Measurements from ENCODE around the gene BGN. TPM values are rescaled to one million over a fixed set of nuclear protein-coding genes. Genes with fewer than 3 reads are reported as not detected.

BGN gene
- total RNA-seq, 1 experiment from 2014 or later: 0.37 TPM

GRCh38 chrX:153457827-153458466 is 36.8 kb upstream of the BGN start:
- H2AFZ ChIP-seq (ENCODE audit: low read depth, low read length, poor library complexity, severe bottlenecking): no peak overlapping the region
- no peaks in the 10 kb centered on the region for H3K27me3 ChIP-seq (ENCODE audit: insufficient read depth, low read length)
- POLR2A ChIA-PET: no interaction called here
- RAD21 ChIA-PET (ENCODE audit: low non-redundant PET in 1 of 2, low total read pairs in 2 of 2, uncharacterized antibody in 2 of 2, unreplicated experiment in 2 of 2): no interaction called here
- no peaks in the 10 kb centered on the region for H3K79me2 ChIP-seq (ENCODE audit: insufficient read depth, low read length)
- H3K27ac ChIP-seq (ENCODE audit: low read depth, low read length): no peak overlapping the region
- no peak for ATAC-seq
- no peaks in the 10 kb centered on the region for H3K9me3 ChIP-seq (ENCODE audit: control insufficient read depth in 1 of 2, insufficient read depth in 1 of 2, low read depth in 1 of 2, low read length in 2 of 2)
- no peak overlapping the region for H3K9ac ChIP-seq (ENCODE audit: low read length)
- BruUV-seq (replicated peaks): no TSS peak
- H4K20me1 ChIP-seq (ENCODE audit: insufficient read depth): no peaks in the 10 kb centered on the region
- 0 out of 4 replicates have a peak, but pooled peaks cover 0 to 3% of the 10 kb centered on the region in 2 experiments for H3K36me3 ChIP-seq (ENCODE audit: control insufficient read depth in 1 of 2, insufficient read depth in 2 of 2, low read length in 2 of 2)
- no peaks in the 10 kb centered on the region for H3K4me1 ChIP-seq (ENCODE audit: control insufficient read depth in 1 of 2, insufficient read depth in 2 of 2, low read length in 2 of 2)
- CTCF ChIA-PET: no interaction called here
- DNase-seq (ENCODE audit: low read depth, low spot score): no peak
- intact Hi-C loops (cut with micrococcal nuclease): no loop called here
- TF ChIP-seq, protein P1, sequence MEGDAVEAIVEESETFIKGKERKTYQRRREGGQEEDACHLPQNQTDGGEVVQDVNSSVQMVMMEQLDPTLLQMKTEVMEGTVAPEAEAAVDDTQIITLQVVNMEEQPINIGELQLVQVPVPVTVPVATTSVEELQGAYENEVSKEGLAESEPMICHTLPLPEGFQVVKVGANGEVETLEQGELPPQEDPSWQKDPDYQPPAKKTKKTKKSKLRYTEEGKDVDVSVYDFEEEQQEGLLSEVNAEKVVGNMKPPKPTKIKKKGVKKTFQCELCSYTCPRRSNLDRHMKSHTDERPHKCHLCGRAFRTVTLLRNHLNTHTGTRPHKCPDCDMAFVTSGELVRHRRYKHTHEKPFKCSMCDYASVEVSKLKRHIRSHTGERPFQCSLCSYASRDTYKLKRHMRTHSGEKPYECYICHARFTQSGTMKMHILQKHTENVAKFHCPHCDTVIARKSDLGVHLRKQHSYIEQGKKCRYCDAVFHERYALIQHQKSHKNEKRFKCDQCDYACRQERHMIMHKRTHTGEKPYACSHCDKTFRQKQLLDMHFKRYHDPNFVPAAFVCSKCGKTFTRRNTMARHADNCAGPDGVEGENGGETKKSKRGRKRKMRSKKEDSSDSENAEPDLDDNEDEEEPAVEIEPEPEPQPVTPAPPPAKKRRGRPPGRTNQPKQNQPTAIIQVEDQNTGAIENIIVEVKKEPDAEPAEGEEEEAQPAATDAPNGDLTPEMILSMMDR (IDR thresholded peaks at IDR 0.05 in 2 of 3, conservative IDR thresholded peaks at IDR 0.05 in 1 of 3; ENCODE audit: borderline replicate concordance in 1 of 3, insufficient read depth in 1 of 3, low read depth in 2 of 3, low read length in 2 of 3): no peak
- TF ChIP-seq POLR2A (IDR thresholded peaks at IDR 0.05; ENCODE audit: borderline replicate concordance, extremely low read depth, insufficient read depth, insufficient read length): no peak
- no peak for TF ChIP-seq SRF (IDR thresholded peaks at IDR 0.05; ENCODE audit: low read depth)
- TF ChIP-seq FOSL1 (IDR thresholded peaks at IDR 0.05; ENCODE audit: low read depth): no peak
- TF ChIP-seq POLR2AphosphoS5 (IDR thresholded peaks at IDR 0.05; ENCODE audit: low read depth, low read length): no peak
- no peak for TF ChIP-seq ZNF274 (IDR thresholded peaks at IDR 0.05; ENCODE audit: low read depth, low read length)
- TF ChIP-seq EGR1 (IDR thresholded peaks at IDR 0.05; ENCODE audit: low read depth): no peak
- TF ChIP-seq SP1 (IDR thresholded peaks at IDR 0.05; ENCODE audit: low read depth): no peak
- TF ChIP-seq REST (IDR thresholded peaks at IDR 0.05; ENCODE audit: low read depth): no peak
- no peak overlapping the region for H3K4me3 ChIP-seq (replicated peaks in 1 of 2; ENCODE audit: low read depth in 1 of 2, low read length in 2 of 2)
- no peaks in the 10 kb centered on the region for H3K9me2 ChIP-seq (ENCODE audit: insufficient read depth)
- H3K4me2 ChIP-seq (ENCODE audit: low read length): no peak overlapping the region

Data from HCT116 (cell line).